Measurements from ENCODE around the gene AUP1. TPM values are rescaled to one million over a fixed set of nuclear protein-coding genes. Genes with fewer than 3 reads are reported as not detected.

The AUP1 gene
- polyA plus RNA-seq, 1 donor from 2014 or later: 153 TPM

- H3K4me3 ChIP-seq (ENCODE audit: low read length): no peak overlapping the region
- TF ChIP-seq POLR2AphosphoS5 (IDR thresholded peaks at IDR 0.05): no peak
- no peak for TF ChIP-seq EZH2 (IDR thresholded peaks at IDR 0.05; ENCODE audit: borderline replicate concordance, insufficient read depth, low read length, poor library complexity, severe bottlenecking)
- no peak overlapping the region for H3K4me2 ChIP-seq (ENCODE audit: low read length)
- no peaks in the 10 kb centered on the region for H3K79me2 ChIP-seq (replicated peaks; ENCODE audit: insufficient read depth, low read length)
- H3F3A ChIP-seq (ENCODE audit: insufficient read depth, low read length, poor library complexity, severe bottlenecking): no peaks in the 10 kb centered on the region
- H2AFZ ChIP-seq (ENCODE audit: low read depth, low read length): no peak overlapping the region
- H3K27ac ChIP-seq (ENCODE audit: low read length): no peak overlapping the region
- H3K27me3 ChIP-seq (ENCODE audit: insufficient read depth, low read depth, low read length): peaks cover 20% of the 10 kb centered on the region
- no peaks in the 10 kb centered on the region for H3K36me3 ChIP-seq (ENCODE audit: insufficient read depth, low read length)
- no peak overlapping the region for H3K9ac ChIP-seq (ENCODE audit: low read length)
- H3K9me2 ChIP-seq (ENCODE audit: insufficient read depth, low read length): no peaks in the 10 kb centered on the region
- no peaks in the 10 kb centered on the region for H3K9me3 ChIP-seq (ENCODE audit: low read length)
- H4K20me1 ChIP-seq (ENCODE audit: insufficient read depth): no peaks in the 10 kb centered on the region
Observed at GRCh38 chr2:74544634-74545033, 15.1 kb upstream of the AUP1 start.

- Histone ChIP-seq H4K20me1 (ENCODE audit: insufficient read depth) (no peaks in the 10 kb centered on the region), H3K27ac (ENCODE audit: low read length) (no peak overlapping the region), H3K79me2 (replicated peaks; ENCODE audit: insufficient read depth, low read length) (no peaks in the 10 kb centered on the region), H3K9me2 (ENCODE audit: insufficient read depth, low read length) (no peaks in the 10 kb centered on the region), H3K36me3 (ENCODE audit: insufficient read depth, low read length) (no peaks in the 10 kb centered on the region), H3K4me3 (ENCODE audit: low read length) (no peak overlapping the region), H3K9ac (ENCODE audit: low read length) (no peak overlapping the region), H3K9me3 (ENCODE audit: low read length) (no peaks in the 10 kb centered on the region), H3F3A (ENCODE audit: insufficient read depth, low read length, poor library complexity, severe bottlenecking) (no peaks in the 10 kb centered on the region), H3K27me3 (ENCODE audit: insufficient read depth, low read depth, low read length) (peaks cover 3% of the 10 kb centered on the region), H2AFZ (ENCODE audit: low read depth, low read length) (no peak overlapping the region), H3K4me2 (ENCODE audit: low read length) (no peak overlapping the region)
- no peak for TF ChIP-seq EZH2 (IDR thresholded peaks at IDR 0.05; ENCODE audit: borderline replicate concordance, insufficient read depth, low read length, poor library complexity, severe bottlenecking)
Observed at GRCh38 chr2:74542978-74543377, 13.5 kb upstream of the AUP1 start.

DNA sequence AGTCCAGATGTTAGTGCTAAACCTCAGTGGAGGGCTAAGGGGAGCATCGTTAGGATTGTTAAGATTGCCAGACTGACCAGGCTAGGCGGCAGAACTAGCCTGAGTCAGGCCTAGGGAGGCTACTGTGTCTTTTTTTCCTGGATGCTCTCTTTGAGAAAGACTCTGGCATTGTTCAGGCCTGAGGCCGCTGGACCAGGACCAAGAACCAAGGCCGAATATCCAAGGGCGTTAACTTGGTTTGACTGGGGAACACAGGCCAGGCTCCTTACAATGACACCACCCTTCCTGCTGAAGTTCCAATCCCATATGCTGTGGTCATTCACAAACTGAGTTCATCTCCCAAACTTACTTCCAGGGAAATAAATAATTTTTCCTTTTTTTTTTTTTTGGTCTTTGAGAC lies 10.8 kb upstream of the AUP1 start:
- no peaks in the 10 kb centered on the region for H3K36me3 ChIP-seq (ENCODE audit: insufficient read depth, low read length)
- H2AFZ ChIP-seq (ENCODE audit: low read depth, low read length): no peak overlapping the region
- H3K9me3 ChIP-seq (ENCODE audit: low read length): no peaks in the 10 kb centered on the region
- TF ChIP-seq, protein P1, sequence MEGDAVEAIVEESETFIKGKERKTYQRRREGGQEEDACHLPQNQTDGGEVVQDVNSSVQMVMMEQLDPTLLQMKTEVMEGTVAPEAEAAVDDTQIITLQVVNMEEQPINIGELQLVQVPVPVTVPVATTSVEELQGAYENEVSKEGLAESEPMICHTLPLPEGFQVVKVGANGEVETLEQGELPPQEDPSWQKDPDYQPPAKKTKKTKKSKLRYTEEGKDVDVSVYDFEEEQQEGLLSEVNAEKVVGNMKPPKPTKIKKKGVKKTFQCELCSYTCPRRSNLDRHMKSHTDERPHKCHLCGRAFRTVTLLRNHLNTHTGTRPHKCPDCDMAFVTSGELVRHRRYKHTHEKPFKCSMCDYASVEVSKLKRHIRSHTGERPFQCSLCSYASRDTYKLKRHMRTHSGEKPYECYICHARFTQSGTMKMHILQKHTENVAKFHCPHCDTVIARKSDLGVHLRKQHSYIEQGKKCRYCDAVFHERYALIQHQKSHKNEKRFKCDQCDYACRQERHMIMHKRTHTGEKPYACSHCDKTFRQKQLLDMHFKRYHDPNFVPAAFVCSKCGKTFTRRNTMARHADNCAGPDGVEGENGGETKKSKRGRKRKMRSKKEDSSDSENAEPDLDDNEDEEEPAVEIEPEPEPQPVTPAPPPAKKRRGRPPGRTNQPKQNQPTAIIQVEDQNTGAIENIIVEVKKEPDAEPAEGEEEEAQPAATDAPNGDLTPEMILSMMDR (IDR thresholded peaks at IDR 0.05; ENCODE audit: poor library complexity, severe bottlenecking): no peak
- TF ChIP-seq RAD21 (conservative IDR thresholded peaks at IDR 0.05): no peak
- TF ChIP-seq EZH2 (IDR thresholded peaks at IDR 0.05; ENCODE audit: borderline replicate concordance, insufficient read depth, low read length, poor library complexity, severe bottlenecking): no peak
- TF ChIP-seq MXI1 (conservative IDR thresholded peaks at IDR 0.05; ENCODE audit: poor library complexity, severe bottlenecking): no peak
- TF ChIP-seq POLR2AphosphoS5 (IDR thresholded peaks at IDR 0.05): no peak
- no peak for TF ChIP-seq SMC3 (conservative IDR thresholded peaks at IDR 0.05; ENCODE audit: poor library complexity)
- TF ChIP-seq, protein P2, sequence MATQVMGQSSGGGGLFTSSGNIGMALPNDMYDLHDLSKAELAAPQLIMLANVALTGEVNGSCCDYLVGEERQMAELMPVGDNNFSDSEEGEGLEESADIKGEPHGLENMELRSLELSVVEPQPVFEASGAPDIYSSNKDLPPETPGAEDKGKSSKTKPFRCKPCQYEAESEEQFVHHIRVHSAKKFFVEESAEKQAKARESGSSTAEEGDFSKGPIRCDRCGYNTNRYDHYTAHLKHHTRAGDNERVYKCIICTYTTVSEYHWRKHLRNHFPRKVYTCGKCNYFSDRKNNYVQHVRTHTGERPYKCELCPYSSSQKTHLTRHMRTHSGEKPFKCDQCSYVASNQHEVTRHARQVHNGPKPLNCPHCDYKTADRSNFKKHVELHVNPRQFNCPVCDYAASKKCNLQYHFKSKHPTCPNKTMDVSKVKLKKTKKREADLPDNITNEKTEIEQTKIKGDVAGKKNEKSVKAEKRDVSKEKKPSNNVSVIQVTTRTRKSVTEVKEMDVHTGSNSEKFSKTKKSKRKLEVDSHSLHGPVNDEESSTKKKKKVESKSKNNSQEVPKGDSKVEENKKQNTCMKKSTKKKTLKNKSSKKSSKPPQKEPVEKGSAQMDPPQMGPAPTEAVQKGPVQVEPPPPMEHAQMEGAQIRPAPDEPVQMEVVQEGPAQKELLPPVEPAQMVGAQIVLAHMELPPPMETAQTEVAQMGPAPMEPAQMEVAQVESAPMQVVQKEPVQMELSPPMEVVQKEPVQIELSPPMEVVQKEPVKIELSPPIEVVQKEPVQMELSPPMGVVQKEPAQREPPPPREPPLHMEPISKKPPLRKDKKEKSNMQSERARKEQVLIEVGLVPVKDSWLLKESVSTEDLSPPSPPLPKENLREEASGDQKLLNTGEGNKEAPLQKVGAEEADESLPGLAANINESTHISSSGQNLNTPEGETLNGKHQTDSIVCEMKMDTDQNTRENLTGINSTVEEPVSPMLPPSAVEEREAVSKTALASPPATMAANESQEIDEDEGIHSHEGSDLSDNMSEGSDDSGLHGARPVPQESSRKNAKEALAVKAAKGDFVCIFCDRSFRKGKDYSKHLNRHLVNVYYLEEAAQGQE (IDR thresholded peaks at IDR 0.05; ENCODE audit: borderline replicate concordance): no peak
- no peak for TF ChIP-seq EP300 (conservative IDR thresholded peaks at IDR 0.05; ENCODE audit: poor library complexity, severe bottlenecking)
- TF ChIP-seq TAF1 (IDR thresholded peaks at IDR 0.05; ENCODE audit: low read depth): no peak
- H3K9ac ChIP-seq (ENCODE audit: low read length): no peak overlapping the region
- no peaks in the 10 kb centered on the region for H3K27me3 ChIP-seq (ENCODE audit: insufficient read depth, low read depth, low read length)
- H3K9me2 ChIP-seq (ENCODE audit: insufficient read depth, low read length): no peaks in the 10 kb centered on the region
- no peaks in the 10 kb centered on the region for H3F3A ChIP-seq (ENCODE audit: insufficient read depth, low read length, poor library complexity, severe bottlenecking)
- no peak overlapping the region for H3K27ac ChIP-seq (ENCODE audit: low read length)
- H3K4me2 ChIP-seq (ENCODE audit: low read length): no peak overlapping the region
- no peaks in the 10 kb centered on the region for H3K79me2 ChIP-seq (replicated peaks; ENCODE audit: insufficient read depth, low read length)
- H3K4me3 ChIP-seq (ENCODE audit: low read length): no peak overlapping the region
- H4K20me1 ChIP-seq (ENCODE audit: insufficient read depth): no peaks in the 10 kb centered on the region
